NCI-H1105 (cell line): ENCODE data around the gene TRABD2A.

Experiments used
- DNase-seq: peaks from one replicate; lab custom pipeline; 2025; lab: John Stamatoyannopoulos, UW

The TRABD2A gene

GRCh38 chr2:84849271-84849952 lies 31.5 kb downstream of the TRABD2A start:
- no peak for DNase-seq

- DNase-seq, result no peak
These were observed 33.4 kb downstream of the TRABD2A start for GRCh38 chr2:84847326-84848050.

GRCh38 chr2:84846741-84847142 lies 34.1 kb downstream of the TRABD2A start:
- no peak for DNase-seq

- DNase-seq, result no peak
These were observed 34.7 kb downstream of the TRABD2A start for GRCh38 chr2:84846041-84846663.

GRCh38 chr2:84844141-84844540 lies 36.7 kb downstream of the TRABD2A start:
- no peak for DNase-seq

- DNase-seq, result no peak
These were observed 39.3 kb downstream of the TRABD2A start for GRCh38 chr2:84841577-84841976.

GRCh38 chr2:84840306-84840705 lies 40.6 kb downstream of the TRABD2A start:
- no peak for DNase-seq

GRCh38 chr2:84839851-84840250 lies 41.0 kb downstream of the TRABD2A start:
- DNase-seq, result no peak

GRCh38 chr2:84838434-84839145 lies 42.3 kb downstream of the TRABD2A start:
- no peak for DNase-seq

- no peak for DNase-seq
These were observed 44.7 kb downstream of the TRABD2A start for GRCh38 chr2:84836215-84836614.

- no peak for DNase-seq
These were observed 47.3 kb downstream of the TRABD2A start for GRCh38 chr2:84833481-84834150.

GRCh38 chr2:84832772-84833461 lies 48.0 kb downstream of the TRABD2A start:
- DNase-seq, result no peak

GRCh38 chr2:84830758-84831500 lies 50.0 kb downstream of the TRABD2A start:
- DNase-seq, result no peak

GRCh38 chr2:84830095-84830494 lies 50.8 kb downstream of the TRABD2A start:
- no peak for DNase-seq

GRCh38 chr2:84829693-84830092 lies 51.2 kb downstream of the TRABD2A start:
- DNase-seq, result no peak

- DNase-seq, result no peak
These were observed 52.8 kb downstream of the TRABD2A start for GRCh38 chr2:84827978-84828575.

GRCh38 chr2:84823788-84824187 lies 57.1 kb downstream of the TRABD2A start:
- no peak for DNase-seq

GRCh38 chr2:84823229-84823628 lies 57.7 kb downstream of the TRABD2A start:
- DNase-seq, result no peak

GRCh38 chr2:84821806-84822205 lies 59.1 kb downstream of the TRABD2A start:
- no peak for DNase-seq

GRCh38 chr2:84817239-84817655 lies 63.6 kb downstream of the TRABD2A start:
- DNase-seq, result no peak
